Body of pancreas (tissue), 4 donors: ENCODE data around the gene CLK4. TPM values are rescaled to one million over a fixed set of nuclear protein-coding genes. Genes with fewer than 3 reads are reported as not detected.

Experiments used
- ATAC-seq: fragments of 150-250 bp; one replicate; pipeline ENCODE4 v1.9.1; 2016
- DNase-seq, 4 donors: peaks; one replicate each; pipeline ENCODE4 v3.0.0-alpha.2; 2019
- H3K27ac ChIP-seq, 4 donors: fragments of 200-600 bp; sonication (generic); 1 replicate in 3 of 4; 2 replicates in 1 of 4; pipeline versions ENCODE4 v1.5.1 to v1.6.1; 2016 to 2019; ENCODE audit warnings: mild to moderate bottlenecking in 1 of 4, mixed read lengths in 1 of 4, moderate library complexity in 1 of 4
- H3K27me3 ChIP-seq, 2 donors: fragments of 200-600 bp; sonication (generic); one replicate each; pipeline ENCODE4 v1.6.0; 2016; ENCODE audit warnings: mild to moderate bottlenecking in 1 of 2
- H3K36me3 ChIP-seq, 2 donors: fragments of 200-600 bp; sonication (generic); replicated peaks in 1 of 2; 2 replicates each; pipeline ENCODE4 v1.5.1; 2016; ENCODE audit warnings: low read depth in 2 of 2; ENCODE audit not compliant: insufficient read depth in 1 of 2
- H3K4me1 ChIP-seq: fragments of 200-600 bp; sonication (generic); one replicate; pipeline ENCODE4 v1.6.0; 2016
- H3K4me3 ChIP-seq, 2 donors: fragments of 200-600 bp; sonication (generic); 1 replicate in 1 of 2; 2 replicates in 1 of 2; pipeline ENCODE4 v1.5.1; 2016 to 2019
- H3K9me3 ChIP-seq, 3 donors: fragments of 200-600 bp; sonication (generic); 1 replicate in 2 of 3; 2 replicates in 1 of 3; pipeline ENCODE4 v1.5.1; 2016
- POLR2A ChIP-seq, 3 donors: fragments of 450-650 bp; IDR thresholded peaks; one replicate each; pipeline ENCODE4 v1.6.1; 2016; ENCODE audit warnings: antibody characterized with exemption in 3 of 3, mild to moderate bottlenecking in 2 of 3
- WGBS, 2 donors: methylation state at CpG; one replicate each; pipeline ENCODE4 v1.1.5; 2017; 5-methylcytosine and 5-hydroxymethylcytosine counted together
- intact Hi-C: fragments of 100-400 bp; cut with DNase I; formaldehyde crosslinking; loops from one replicate; pipeline ENCODE4 v1.15.1; 2023
- total RNA-seq, 2 donors: library from RNA; depleted of rRNA; stranded (reverse); fragments of >200 nt; gene quantifications; one replicate each; pipeline ENCODE4 v1.1.0, GENCODE V29; 2016
- TF ChIP-seq, protein P1 (sequence below), 7 experiments: fragments of 450-650 bp in 4 of 7; fragments of 200-600 bp in 3 of 7; sonication (generic) in 3 of 7; IDR thresholded peaks; one replicate each; pipeline ENCODE4 v1.5.1; 2016 to 2019; ENCODE audit warnings: antibody characterized with exemption in 7 of 7

CLK4 gene
- total RNA-seq, 2 donors from 2014 or later, result 46.5 to 49.0 TPM

DNA sequence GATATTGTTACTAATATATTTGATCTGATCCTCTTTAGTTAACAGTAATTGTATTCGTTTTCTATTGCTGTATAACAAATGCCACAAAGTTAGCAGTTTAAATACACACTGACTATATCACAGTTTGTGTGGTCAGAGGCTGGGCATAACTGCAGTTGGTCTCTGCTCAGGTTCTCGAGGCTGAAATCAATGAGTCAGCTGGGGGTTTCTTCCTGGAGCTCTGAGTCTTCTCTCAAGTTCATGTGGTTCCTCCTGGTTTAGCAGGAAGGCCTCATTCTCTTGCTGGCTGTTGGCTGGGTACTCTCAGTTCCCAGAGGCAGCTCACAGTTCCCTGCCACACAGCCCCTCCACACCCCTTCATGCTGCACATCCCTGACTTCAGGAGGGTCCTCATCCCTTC lies 57.4 kb downstream of the CLK4 start:
- no peak overlapping the region for H3K27ac ChIP-seq
- ATAC-seq (no peak), DNase-seq (no peak)
- no peaks in the 10 kb centered on the region for H3K36me3 ChIP-seq
- 12 to 41% methylated on average over 2 of the region's 2 CpGs for WGBS, 2 donors
- no peaks in the 10 kb centered on the region for H3K9me3 ChIP-seq
- no peak overlapping the region for H3K4me3 ChIP-seq
- no peaks in the 10 kb centered on the region for H3K4me1 ChIP-seq
- no peaks in the 10 kb centered on the region for H3K27me3 ChIP-seq
- TF ChIP-seq, protein P1, sequence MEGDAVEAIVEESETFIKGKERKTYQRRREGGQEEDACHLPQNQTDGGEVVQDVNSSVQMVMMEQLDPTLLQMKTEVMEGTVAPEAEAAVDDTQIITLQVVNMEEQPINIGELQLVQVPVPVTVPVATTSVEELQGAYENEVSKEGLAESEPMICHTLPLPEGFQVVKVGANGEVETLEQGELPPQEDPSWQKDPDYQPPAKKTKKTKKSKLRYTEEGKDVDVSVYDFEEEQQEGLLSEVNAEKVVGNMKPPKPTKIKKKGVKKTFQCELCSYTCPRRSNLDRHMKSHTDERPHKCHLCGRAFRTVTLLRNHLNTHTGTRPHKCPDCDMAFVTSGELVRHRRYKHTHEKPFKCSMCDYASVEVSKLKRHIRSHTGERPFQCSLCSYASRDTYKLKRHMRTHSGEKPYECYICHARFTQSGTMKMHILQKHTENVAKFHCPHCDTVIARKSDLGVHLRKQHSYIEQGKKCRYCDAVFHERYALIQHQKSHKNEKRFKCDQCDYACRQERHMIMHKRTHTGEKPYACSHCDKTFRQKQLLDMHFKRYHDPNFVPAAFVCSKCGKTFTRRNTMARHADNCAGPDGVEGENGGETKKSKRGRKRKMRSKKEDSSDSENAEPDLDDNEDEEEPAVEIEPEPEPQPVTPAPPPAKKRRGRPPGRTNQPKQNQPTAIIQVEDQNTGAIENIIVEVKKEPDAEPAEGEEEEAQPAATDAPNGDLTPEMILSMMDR (IDR thresholded peaks at IDR 0.05), result no peak
- no peak for TF ChIP-seq POLR2A (IDR thresholded peaks at IDR 0.05)
- intact Hi-C loops, result no loop called here

DNA sequence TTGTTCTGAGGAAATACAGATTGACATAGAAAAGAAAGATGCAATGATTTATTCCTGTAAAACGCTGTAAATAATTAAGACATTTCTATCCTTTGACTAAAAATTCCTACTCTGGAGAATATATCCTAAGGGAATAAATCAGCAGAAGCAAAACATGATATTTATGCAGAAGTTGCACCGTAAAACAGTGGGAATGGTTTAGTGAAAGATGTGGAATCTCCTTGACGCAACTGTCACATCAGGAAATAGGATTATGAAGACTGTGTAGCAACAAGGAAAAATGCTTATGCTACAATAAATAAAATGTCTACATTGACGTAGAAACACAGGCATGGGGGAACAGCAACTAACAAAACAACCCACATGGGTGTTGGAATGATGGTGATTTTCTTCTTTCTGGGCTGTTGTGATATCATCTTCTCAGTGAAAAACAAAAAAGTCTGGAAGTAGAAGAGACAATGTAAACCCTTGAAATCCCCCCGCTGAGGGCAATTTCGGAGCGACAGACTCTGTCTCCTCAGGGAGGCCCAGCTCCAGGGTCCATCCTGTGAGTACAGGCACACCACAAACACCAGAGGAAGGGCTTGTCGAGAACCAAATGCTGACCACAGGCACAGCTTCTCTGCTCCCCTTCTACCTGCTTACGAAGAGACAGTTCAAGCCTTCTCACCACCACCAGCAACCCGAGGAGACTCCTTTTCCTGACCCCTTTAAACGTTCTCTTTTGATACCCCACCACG lies 61.9 kb downstream of the CLK4 start:
- WGBS, 2 donors, result 32 to 39% methylated on average over 12 of the region's 12 CpGs
- ATAC-seq, result no peak
- intact Hi-C loops, result no loop called here

DNA sequence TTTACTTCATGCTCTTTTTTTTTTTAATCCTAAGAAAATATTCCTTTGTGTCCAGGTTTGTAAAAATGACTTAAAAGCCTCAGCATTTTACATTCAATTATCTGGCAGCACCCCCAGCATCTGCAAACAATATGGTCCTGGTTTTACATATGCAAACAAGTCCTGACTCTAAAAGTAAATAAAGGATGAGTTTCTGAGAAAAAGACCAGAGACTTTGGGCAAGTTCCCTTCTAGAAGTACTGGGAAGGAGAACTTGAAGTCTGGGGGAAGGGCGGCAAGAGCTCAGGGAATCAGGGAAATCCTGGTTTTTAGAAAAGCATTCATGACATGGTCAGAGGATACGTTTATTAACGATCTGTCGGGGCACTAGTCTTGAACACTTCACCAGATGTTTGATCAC lies 62.5 kb downstream of the CLK4 start:
- H3K4me3 ChIP-seq, result no peak overlapping the region
- no peaks in the 10 kb centered on the region for H3K27me3 ChIP-seq
- intact Hi-C loops, result no loop called here
- H3K36me3 ChIP-seq, result no peaks in the 10 kb centered on the region
- H3K4me1 ChIP-seq, result no peaks in the 10 kb centered on the region
- ATAC-seq (no peak), DNase-seq (no peak)
- H3K27ac ChIP-seq, result no peak overlapping the region
- 7 to 14% methylated on average over 4 of the region's 4 CpGs for WGBS, 2 donors
- TF ChIP-seq, protein P1 (IDR thresholded peaks at IDR 0.05), result no peak
- no peak for TF ChIP-seq POLR2A (IDR thresholded peaks at IDR 0.05)
- no peaks in the 10 kb centered on the region for H3K9me3 ChIP-seq

More for the DNA sequence above, 61.9 kb downstream of the CLK4 start:
- no peak overlapping the region for H3K27ac ChIP-seq
- H3K9me3 ChIP-seq, result no peaks in the 10 kb centered on the region
- no peaks in the 10 kb centered on the region for H3K4me1 ChIP-seq
- no peaks in the 10 kb centered on the region for H3K27me3 ChIP-seq
- H3K4me3 ChIP-seq, result no peak overlapping the region
- DNase-seq, result no peak
- TF ChIP-seq, protein P1 (IDR thresholded peaks at IDR 0.05), result no peak
- no peak for TF ChIP-seq POLR2A (IDR thresholded peaks at IDR 0.05)
- H3K36me3 ChIP-seq, result no peaks in the 10 kb centered on the region

DNA sequence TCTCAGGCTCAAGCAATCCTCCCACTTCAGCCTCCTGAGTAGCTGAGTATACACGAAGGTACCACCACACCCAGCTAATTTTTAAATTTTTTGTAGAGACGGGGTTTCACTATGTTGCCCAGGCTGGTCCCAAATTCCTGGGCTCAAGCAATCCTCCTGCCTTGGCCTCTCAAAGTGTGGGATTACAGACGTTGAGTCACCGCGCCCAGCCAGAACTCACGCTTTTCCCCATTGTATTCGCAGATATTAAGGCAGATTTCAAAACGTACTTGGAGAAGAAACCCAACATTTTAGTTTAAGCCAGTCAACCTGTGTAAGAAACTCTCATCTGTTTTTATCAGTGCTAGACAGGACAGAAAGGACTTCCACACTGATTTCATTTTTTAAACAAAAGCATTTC lies 63.2 kb downstream of the CLK4 start:
- intact Hi-C loops, result no loop called here
- Histone ChIP-seq H3K27ac (no peak overlapping the region), H3K4me1 (no peaks in the 10 kb centered on the region), H3K27me3 (no peaks in the 10 kb centered on the region), H3K4me3 (no peak overlapping the region), H3K36me3 (no peaks in the 10 kb centered on the region), H3K9me3 (no peaks in the 10 kb centered on the region)
- 59 to 62% methylated on average over 8 of the region's 8 CpGs for WGBS, 2 donors
- TF ChIP-seq POLR2A (IDR thresholded peaks at IDR 0.05), result no peak
- TF ChIP-seq, protein P1 (IDR thresholded peaks at IDR 0.05), result no peak
- no peak for DNase-seq
- ATAC-seq, result no peak

DNA sequence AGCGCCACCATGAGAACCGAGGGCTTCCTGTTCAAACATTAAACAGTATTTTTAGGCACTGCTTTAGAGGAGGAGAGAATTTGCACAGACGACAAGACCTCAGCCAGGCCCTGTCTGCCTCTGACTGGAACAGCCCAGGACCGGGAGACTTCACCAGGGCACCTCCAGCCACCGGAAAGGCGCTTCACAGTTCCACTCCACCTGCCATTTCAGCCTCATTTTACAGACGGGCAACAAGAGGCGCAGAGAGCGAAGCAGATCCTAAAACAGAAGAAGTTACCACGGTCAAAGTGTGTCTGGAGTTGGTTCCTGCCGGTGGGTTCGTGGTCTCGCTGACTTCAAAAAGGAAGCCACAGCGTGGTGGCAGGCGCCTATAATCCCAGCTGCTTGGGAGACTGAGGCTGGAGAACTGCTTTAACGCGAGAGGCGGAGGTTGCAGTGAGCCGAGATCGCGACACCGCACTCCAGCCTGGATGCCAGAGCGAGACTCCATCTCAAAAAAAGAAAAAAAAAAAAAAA lies 65.0 kb downstream of the CLK4 start:
- TF ChIP-seq, protein P1 (IDR thresholded peaks at IDR 0.05), result no peak
- no peak for TF ChIP-seq POLR2A (IDR thresholded peaks at IDR 0.05)
- WGBS, 2 donors, result 74 to 83% methylated on average over 23 of the region's 23 CpGs
- H3K27me3 ChIP-seq, result no peaks in the 10 kb centered on the region
- H3K27ac ChIP-seq, result no peak overlapping the region
- no peaks in the 10 kb centered on the region for H3K4me1 ChIP-seq
- ATAC-seq, result no peak
- no peak overlapping the region for H3K4me3 ChIP-seq
- no peaks in the 10 kb centered on the region for H3K36me3 ChIP-seq
- DNase-seq, result no peak
- no peaks in the 10 kb centered on the region for H3K9me3 ChIP-seq
- intact Hi-C loops, result no loop called here
